H1 (cell line): ENCODE results near the gene TMEM130. TPM values are rescaled to one million over a fixed set of nuclear protein-coding genes. Genes with fewer than 3 reads are reported as not detected.

Experiments
- ASH2L ChIP-seq: fragments of 200-600, 300-600 bp; sonication (generic); IDR thresholded peaks from one replicate; pipeline ENCODE4 v1.7.1; 2017; ENCODE audit warnings: low read length
- BCL11A ChIP-seq, 2 experiments: IDR thresholded peaks; one replicate each; pipeline ENCODE4 v1.6.1; 2011; ENCODE audit warnings: low read depth in 2 of 2, low read length in 2 of 2, mild to moderate bottlenecking in 2 of 2
- CHD2 ChIP-seq: IDR thresholded peaks from 2 replicates; pipeline ENCODE4 v1.6.1; 2012; ENCODE audit warnings: low read length, improper control_type of control experiment
- CHD7 ChIP-seq: fragments of 300-600 bp; sonication (generic); IDR thresholded peaks from 2 replicates; pipeline ENCODE4 v1.7.1; 2012; ENCODE audit warnings: low read length, moderate library complexity, mild to moderate bottlenecking, inconsistent platforms; ENCODE audit not compliant: insufficient replicate concordance
- EP300 ChIP-seq, 2 experiments: IDR thresholded peaks; 1 replicate in 1 of 2; 2 replicates in 1 of 2; pipeline ENCODE4 v1.6.1; 2011 to 2012; ENCODE audit warnings: low read depth in 2 of 2, low read length in 2 of 2, mild to moderate bottlenecking in 2 of 2, borderline replicate concordance in 1 of 2, inconsistent platforms in 1 of 2, moderate library complexity in 1 of 2
- MAX ChIP-seq: IDR thresholded peaks from 2 replicates; pipeline ENCODE4 v1.6.1; 2012; ENCODE audit warnings: inconsistent platforms
- SP4 ChIP-seq: IDR thresholded peaks from 2 replicates; pipeline ENCODE4 v1.6.1; 2012; ENCODE audit warnings: low read length, inconsistent platforms
- TAF7 ChIP-seq: optimal IDR thresholded peaks from 2 replicates; pipeline ENCODE3; 2011; ENCODE audit warnings: low read depth, mild to moderate bottlenecking, inconsistent platforms, low read length, moderate library complexity, borderline replicate concordance
- ZNF274 ChIP-seq: IDR thresholded peaks from 2 replicates; pipeline ENCODE4 v1.7.0; 2012; ENCODE audit warnings: low read length, borderline replicate concordance; ENCODE audit errors: extremely low read depth
- polyA plus RNA-seq, 7 experiments: library from polyadenylated mRNA; depleted of rRNA in 3 of 7; stranded (reverse) in 5 of 7; unstranded in 2 of 7; fragments of >200 nt in 5 of 7; fragments of 200-250 nt in 2 of 7; gene quantifications; 1 replicate in 5 of 7; 2 replicates in 1 of 7; 4 replicates in 1 of 7; pipeline versions ENCODE4 v1.2.1 to v1.2.3, GENCODE V29; 2011 to 2013; ENCODE audit warnings: missing spikeins in 2 of 7, mixed read lengths in 2 of 7
- total RNA-seq: library from RNA; stranded (reverse); fragmentation: NEBNext Ultra II Directional; extraction: Animal tissue kit (Norgen Biotek cat#: 25700); gene quantifications from 2 replicates; pipeline ENCODE4 v1.2.1, GENCODE V29; 2021

Gene TMEM130
- total and polyA plus RNA-seq, 2 of the 8 experiments (the other 6 are each of a cell fraction or from before 2014, with no cell fraction given): 2.9 to 6.6 TPM

- TF ChIP-seq CHD7 (no peak), TAF7 (no peak), EP300 (IDR thresholded peaks at IDR 0.05; ENCODE audit: borderline replicate concordance in 1 of 2, low read depth in 2 of 2, low read length in 2 of 2) (no peak), SP4 (no peak), ZNF274 (no peak), BCL11A (IDR thresholded peaks at IDR 0.05; ENCODE audit: low read depth in 2 of 2, low read length in 2 of 2) (no peak), CHD2 (no peak), MAX (no peak), ASH2L (no peak)
Measured at GRCh38 chr7:98874942-98875341, 5.1 kb upstream of the TMEM130 start (continued).
